ENCODE measurements around the gene SUMO1. TPM values are rescaled to one million over a fixed set of nuclear protein-coding genes. Genes with fewer than 3 reads are reported as not detected.

Gene SUMO1
- total and polyA plus RNA-seq, 2 donors (not counting 3 experiments of a cell fraction or from before 2014, with no cell fraction given), result 38.5 to 105 TPM

DNA sequence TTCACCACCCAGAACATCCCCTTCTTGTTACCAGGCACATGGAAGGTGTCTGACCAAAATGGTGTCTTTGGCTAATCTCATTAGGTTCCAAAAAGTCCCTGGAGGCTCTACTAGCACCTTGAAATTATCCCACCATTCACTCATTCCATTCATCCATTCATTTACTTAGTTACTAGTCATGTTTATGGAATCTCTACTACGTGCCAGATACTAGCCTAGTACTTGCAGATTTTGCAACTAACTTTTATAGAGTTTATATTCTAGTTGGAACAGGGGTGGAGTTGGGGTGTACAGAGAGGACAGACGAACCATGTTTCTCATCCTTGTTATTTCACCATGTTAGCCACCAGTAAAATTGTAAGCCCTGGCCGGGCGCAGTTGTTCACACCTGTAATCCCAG, 23.1 kb upstream of the SUMO1 start:
- no peak for FAIRE-seq
- ChIA-PET CTCF (no interaction called here), POLR2A (no interaction called here)
- Histone ChIP-seq H3K9me1 (replicated peaks; ENCODE audit: control insufficient read depth, extremely low read depth, insufficient read depth, low read length) (no peaks in the 10 kb centered on the region), H3K4me3 (replicated peaks in 1 of 3; ENCODE audit: insufficient read depth in 1 of 3, low read depth in 1 of 3, low read length in 3 of 3) (no peak overlapping the region), H2AFZ (ENCODE audit: low read depth, low read length) (no peak overlapping the region), H3K27ac (ENCODE audit: insufficient read depth, low read depth, low read length) (no peak overlapping the region), H3K27me3 (ENCODE audit: control insufficient read depth in 2 of 2, insufficient read depth in 2 of 2, low read length in 2 of 2) (no peaks in the 10 kb centered on the region), H4K20me1 (replicated peaks; ENCODE audit: control insufficient read depth, extremely low read depth, insufficient read depth, low read length) (no peaks in the 10 kb centered on the region), H3K9ac (replicated peaks; ENCODE audit: extremely low read depth, insufficient read depth, low read length) (no peak overlapping the region), H3K9me3 (replicated peaks; ENCODE audit: control insufficient read depth, insufficient read depth, low read length) (no peaks in the 10 kb centered on the region), H3K36me3 (ENCODE audit: control insufficient read depth in 2 of 2, extremely low read depth in 1 of 2, insufficient read depth in 2 of 2, low read length in 2 of 2) (no peaks in the 10 kb centered on the region), H3K4me1 (ENCODE audit: control insufficient read depth, extremely low read depth, insufficient read depth, low read length) (no peaks in the 10 kb centered on the region), H3K79me2 (ENCODE audit: control insufficient read depth, insufficient read depth, low read length) (peaks cover 10% of the 10 kb centered on the region), H3K4me2 (ENCODE audit: insufficient read depth, low read length) (no peak overlapping the region)
- TF ChIP-seq MYC (IDR thresholded peaks at IDR 0.05; ENCODE audit: low read depth, low read length) (no peak), POLR2A (IDR thresholded peaks at IDR 0.05; ENCODE audit: low read depth, low read length) (no peak), JUN (IDR thresholded peaks at IDR 0.05; ENCODE audit: borderline replicate concordance, insufficient read depth, insufficient read length, low read depth) (no peak), POLR2AphosphoS5 (IDR thresholded peaks at IDR 0.05; ENCODE audit: insufficient read depth, low read depth, low read length) (no peak), EZH2 (IDR thresholded peaks at IDR 0.05; ENCODE audit: borderline replicate concordance, low read depth, low read length, severe bottlenecking) (no peak), GATA2 (IDR thresholded peaks at IDR 0.05; ENCODE audit: insufficient read depth, insufficient read length, low read depth, low read length) (no peak), FOS (IDR thresholded peaks at IDR 0.05; ENCODE audit: borderline replicate concordance, insufficient read depth, low read length) (no peak)
- TF ChIP-seq, protein P1, sequence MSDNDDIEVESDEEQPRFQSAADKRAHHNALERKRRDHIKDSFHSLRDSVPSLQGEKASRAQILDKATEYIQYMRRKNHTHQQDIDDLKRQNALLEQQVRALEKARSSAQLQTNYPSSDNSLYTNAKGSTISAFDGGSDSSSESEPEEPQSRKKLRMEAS (IDR thresholded peaks at IDR 0.05; ENCODE audit: insufficient read depth, insufficient read length), result no peak
- dilution Hi-C loops (cut with MboI; ENCODE audit: extremely low pct_ligation_motif_present, low sequenced_read_pairs), result no loop called here
- no peak for DNase-seq (ENCODE audit: low read depth, low spot score)
- intact Hi-C loops (cut with micrococcal nuclease), result no loop called here
- BruUV-seq (replicated peaks), result no TSS peak

DNA sequence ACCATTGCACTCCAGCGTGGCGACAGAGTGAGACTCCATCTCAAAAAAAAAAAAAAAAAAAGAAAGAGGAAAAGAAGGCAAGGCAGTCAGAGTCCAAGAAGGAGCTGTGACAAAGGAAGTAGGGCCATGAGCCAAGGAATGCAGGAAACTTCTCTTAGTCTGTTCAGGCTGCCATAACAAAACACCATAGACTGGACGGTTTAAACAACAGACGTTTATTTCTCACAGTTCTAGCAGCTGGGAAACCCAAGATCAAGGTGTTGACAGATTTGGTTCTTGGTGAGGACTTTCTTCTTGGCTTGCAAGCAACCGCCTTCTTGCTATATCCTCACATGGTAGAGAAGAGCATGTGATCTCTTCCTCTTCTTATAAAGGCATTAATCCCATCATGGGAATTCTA, 13.1 kb upstream of the SUMO1 start:
- H3K4me1 ChIP-seq (ENCODE audit: control insufficient read depth, extremely low read depth, insufficient read depth, low read length), result peaks cover 17% of the 10 kb centered on the region
- TF ChIP-seq, protein P1 (IDR thresholded peaks at IDR 0.05; ENCODE audit: insufficient read depth, insufficient read length), result no peak
- TF ChIP-seq MYC (IDR thresholded peaks at IDR 0.05; ENCODE audit: low read depth, low read length), result no peak
- no peak for TF ChIP-seq GATA2 (IDR thresholded peaks at IDR 0.05; ENCODE audit: insufficient read depth, insufficient read length, low read depth, low read length)
- TF ChIP-seq JUN (IDR thresholded peaks at IDR 0.05; ENCODE audit: borderline replicate concordance, insufficient read depth, insufficient read length, low read depth), result no peak
- no peak for TF ChIP-seq POLR2AphosphoS5 (IDR thresholded peaks at IDR 0.05; ENCODE audit: insufficient read depth, low read depth, low read length)
- TF ChIP-seq POLR2A (IDR thresholded peaks at IDR 0.05; ENCODE audit: low read depth, low read length), result no peak
- TF ChIP-seq, protein P2, sequence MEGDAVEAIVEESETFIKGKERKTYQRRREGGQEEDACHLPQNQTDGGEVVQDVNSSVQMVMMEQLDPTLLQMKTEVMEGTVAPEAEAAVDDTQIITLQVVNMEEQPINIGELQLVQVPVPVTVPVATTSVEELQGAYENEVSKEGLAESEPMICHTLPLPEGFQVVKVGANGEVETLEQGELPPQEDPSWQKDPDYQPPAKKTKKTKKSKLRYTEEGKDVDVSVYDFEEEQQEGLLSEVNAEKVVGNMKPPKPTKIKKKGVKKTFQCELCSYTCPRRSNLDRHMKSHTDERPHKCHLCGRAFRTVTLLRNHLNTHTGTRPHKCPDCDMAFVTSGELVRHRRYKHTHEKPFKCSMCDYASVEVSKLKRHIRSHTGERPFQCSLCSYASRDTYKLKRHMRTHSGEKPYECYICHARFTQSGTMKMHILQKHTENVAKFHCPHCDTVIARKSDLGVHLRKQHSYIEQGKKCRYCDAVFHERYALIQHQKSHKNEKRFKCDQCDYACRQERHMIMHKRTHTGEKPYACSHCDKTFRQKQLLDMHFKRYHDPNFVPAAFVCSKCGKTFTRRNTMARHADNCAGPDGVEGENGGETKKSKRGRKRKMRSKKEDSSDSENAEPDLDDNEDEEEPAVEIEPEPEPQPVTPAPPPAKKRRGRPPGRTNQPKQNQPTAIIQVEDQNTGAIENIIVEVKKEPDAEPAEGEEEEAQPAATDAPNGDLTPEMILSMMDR (IDR thresholded peaks at IDR 0.05; ENCODE audit: extremely low read depth in 1 of 2, insufficient read depth in 1 of 2, low read depth in 1 of 2, low read length in 2 of 2), result no peak
- TF ChIP-seq FOS (IDR thresholded peaks at IDR 0.05; ENCODE audit: borderline replicate concordance, insufficient read depth, low read length), result no peak
- TF ChIP-seq EZH2 (IDR thresholded peaks at IDR 0.05; ENCODE audit: borderline replicate concordance, low read depth, low read length, severe bottlenecking), result no peak
- no peaks in the 10 kb centered on the region for H4K20me1 ChIP-seq (replicated peaks; ENCODE audit: control insufficient read depth, extremely low read depth, insufficient read depth, low read length)
- H3K4me2 ChIP-seq (ENCODE audit: insufficient read depth, low read length), result no peak overlapping the region
- H3K36me3 ChIP-seq (ENCODE audit: control insufficient read depth in 2 of 2, extremely low read depth in 1 of 2, insufficient read depth in 2 of 2, low read length in 2 of 2), result no peaks in the 10 kb centered on the region
- ChIA-PET CTCF (no interaction called here), POLR2A (no interaction called here)
- no TSS peak for BruUV-seq (replicated peaks)
- H3K9ac ChIP-seq (replicated peaks; ENCODE audit: extremely low read depth, insufficient read depth, low read length), result no peak overlapping the region
- H3K27ac ChIP-seq (ENCODE audit: insufficient read depth, low read depth, low read length), result peak overlapping the region; percentile 3
- FAIRE-seq, result peak; percentile 62
- peak; percentile 78 for DNase-seq (ENCODE audit: low read depth, low spot score)
- no peaks in the 10 kb centered on the region for H3K9me1 ChIP-seq (replicated peaks; ENCODE audit: control insufficient read depth, extremely low read depth, insufficient read depth, low read length)
- H3K27me3 ChIP-seq (ENCODE audit: control insufficient read depth in 2 of 2, insufficient read depth in 2 of 2, low read length in 2 of 2), result no peaks in the 10 kb centered on the region
- H3K4me3 ChIP-seq (replicated peaks in 1 of 3; ENCODE audit: insufficient read depth in 1 of 3, low read depth in 1 of 3, low read length in 3 of 3), result no peak overlapping the region
- intact Hi-C loops (cut with micrococcal nuclease), result no loop called here
- H2AFZ ChIP-seq (ENCODE audit: low read depth, low read length), result no peak overlapping the region
- H3K9me3 ChIP-seq (replicated peaks; ENCODE audit: control insufficient read depth, insufficient read depth, low read length), result no peaks in the 10 kb centered on the region
- dilution Hi-C loops (cut with MboI; ENCODE audit: extremely low pct_ligation_motif_present, low sequenced_read_pairs), result no loop called here
- no peaks in the 10 kb centered on the region for H3K79me2 ChIP-seq (ENCODE audit: control insufficient read depth, insufficient read depth, low read length)
